ENCODE measurements around the gene FAM78B.

- TF ChIP-seq GATA2 (IDR thresholded peaks at IDR 0.05; ENCODE audit: low read depth, low read length): no peak
- TF ChIP-seq GATA3 (IDR thresholded peaks at IDR 0.05; ENCODE audit: low read depth, low read length): no peak
Measured at GRCh38 chr1:166185526-166185925, 18.7 kb upstream of the FAM78B start.
